ENCODE measurements around the gene TAF6. TPM values are rescaled to one million over a fixed set of nuclear protein-coding genes. Genes with fewer than 3 reads are reported as not detected.

TAF6 gene
- total RNA-seq, 4 donors from 2014 or later, result 36.3 to 107 (median 68.7) TPM

DNA sequence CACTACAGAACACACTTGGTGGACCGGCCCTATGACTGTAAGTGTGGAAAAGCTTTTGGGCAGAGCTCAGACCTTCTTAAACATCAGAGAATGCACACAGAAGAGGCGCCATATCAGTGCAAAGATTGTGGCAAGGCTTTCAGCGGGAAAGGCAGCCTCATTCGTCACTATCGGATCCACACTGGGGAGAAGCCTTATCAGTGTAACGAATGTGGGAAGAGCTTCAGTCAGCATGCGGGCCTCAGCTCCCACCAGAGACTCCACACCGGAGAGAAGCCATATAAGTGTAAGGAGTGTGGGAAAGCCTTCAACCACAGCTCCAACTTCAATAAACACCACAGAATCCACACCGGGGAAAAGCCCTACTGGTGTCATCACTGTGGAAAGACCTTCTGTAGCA, 55.0 kb downstream of the TAF6 start:
- Histone ChIP-seq H3K27ac (no peak overlapping the region), H3K36me3 (peaks cover 0 to 84% of the 10 kb centered on the region in 2 donors), H3K27me3 (no peaks in the 10 kb centered on the region), H3K4me1 (peaks cover 0 to 19% (median 0%) of the 10 kb centered on the region in 3 donors), H3K4me3 (no peak overlapping the region), H3K9me3 (no peaks in the 10 kb centered on the region)
- TF ChIP-seq, protein P1, sequence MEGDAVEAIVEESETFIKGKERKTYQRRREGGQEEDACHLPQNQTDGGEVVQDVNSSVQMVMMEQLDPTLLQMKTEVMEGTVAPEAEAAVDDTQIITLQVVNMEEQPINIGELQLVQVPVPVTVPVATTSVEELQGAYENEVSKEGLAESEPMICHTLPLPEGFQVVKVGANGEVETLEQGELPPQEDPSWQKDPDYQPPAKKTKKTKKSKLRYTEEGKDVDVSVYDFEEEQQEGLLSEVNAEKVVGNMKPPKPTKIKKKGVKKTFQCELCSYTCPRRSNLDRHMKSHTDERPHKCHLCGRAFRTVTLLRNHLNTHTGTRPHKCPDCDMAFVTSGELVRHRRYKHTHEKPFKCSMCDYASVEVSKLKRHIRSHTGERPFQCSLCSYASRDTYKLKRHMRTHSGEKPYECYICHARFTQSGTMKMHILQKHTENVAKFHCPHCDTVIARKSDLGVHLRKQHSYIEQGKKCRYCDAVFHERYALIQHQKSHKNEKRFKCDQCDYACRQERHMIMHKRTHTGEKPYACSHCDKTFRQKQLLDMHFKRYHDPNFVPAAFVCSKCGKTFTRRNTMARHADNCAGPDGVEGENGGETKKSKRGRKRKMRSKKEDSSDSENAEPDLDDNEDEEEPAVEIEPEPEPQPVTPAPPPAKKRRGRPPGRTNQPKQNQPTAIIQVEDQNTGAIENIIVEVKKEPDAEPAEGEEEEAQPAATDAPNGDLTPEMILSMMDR (IDR thresholded peaks at IDR 0.05), result no peak
- TF ChIP-seq POLR2AphosphoS5 (IDR thresholded peaks at IDR 0.05) (no peak), POLR2A (IDR thresholded peaks at IDR 0.05) (no peak), EP300 (IDR thresholded peaks at IDR 0.05) (no peak)
- 77 to 82% methylated on average over 7 to 9 of the region's 9 CpGs for WGBS, 2 donors (ENCODE audit: low coverage in 1 of 2)
- ATAC-seq, result no peak

DNA sequence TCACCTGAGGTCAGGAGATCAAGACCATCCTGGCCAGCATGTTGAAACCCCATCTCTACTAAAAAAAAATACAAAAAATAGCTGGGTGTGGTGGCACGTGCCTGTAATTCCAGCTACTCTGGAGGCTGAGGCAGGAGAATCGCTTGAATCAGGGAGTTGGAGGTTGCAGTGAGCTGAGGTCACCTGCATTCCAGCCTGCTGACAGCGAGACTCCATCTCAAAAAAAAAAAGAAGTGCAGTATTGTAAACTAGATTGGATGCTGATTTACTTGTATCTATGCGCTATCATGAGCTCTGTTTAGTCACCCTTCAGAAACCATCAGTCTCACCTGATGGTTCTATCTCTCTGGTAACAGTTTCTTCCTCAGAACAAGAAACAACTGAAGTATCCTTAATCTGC, 55.8 kb downstream of the TAF6 start:
- peaks cover 0 to 84% of the 10 kb centered on the region in 2 donors for H3K36me3 ChIP-seq

DNA sequence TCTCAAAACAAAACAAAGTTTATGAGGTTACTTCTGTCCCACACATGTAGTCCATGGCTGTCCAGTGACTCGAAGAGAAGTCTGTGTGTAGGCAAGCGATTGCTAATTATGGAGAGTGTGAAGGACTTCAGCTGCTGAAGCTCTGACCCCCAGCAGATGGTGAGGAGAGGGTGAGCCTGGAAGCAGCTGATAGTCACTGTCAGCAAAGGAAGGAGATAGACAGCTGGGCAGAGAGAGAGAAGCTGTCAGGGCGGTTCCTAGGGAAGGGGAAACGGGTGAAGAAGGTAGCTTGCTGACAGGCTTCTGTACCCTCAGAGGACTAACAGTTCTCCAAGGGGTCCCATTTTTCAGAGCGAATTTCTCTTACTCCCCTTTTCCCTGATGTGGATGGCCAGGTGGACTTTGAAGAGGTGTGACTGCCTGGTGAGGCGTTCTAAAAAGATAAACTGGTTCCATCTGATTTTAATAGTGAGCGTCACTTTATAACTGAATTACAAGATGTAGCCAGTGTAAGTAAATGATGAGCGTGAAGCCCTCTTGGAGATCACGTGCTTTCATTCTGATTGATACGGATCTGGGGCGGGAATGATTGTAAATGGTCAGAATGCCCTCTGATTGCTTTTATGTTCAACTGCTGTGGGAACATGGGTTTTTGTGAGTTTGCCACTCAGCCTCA, 57.5 kb downstream of the TAF6 start:
- ATAC-seq, result no peak
- WGBS, 2 donors (ENCODE audit: low coverage in 1 of 2), result 87 to 93% methylated on average over 7 to 11 of the region's 11 CpGs
- peaks cover 0 to 86% of the 10 kb centered on the region in 2 donors for H3K36me3 ChIP-seq
- no peak overlapping the region for H3K4me3 ChIP-seq
- no peaks in the 10 kb centered on the region for H3K27me3 ChIP-seq
- H3K4me1 ChIP-seq, result peaks cover 0 to 19% (median 0%) of the 10 kb centered on the region in 3 donors
- no peak overlapping the region for H3K27ac ChIP-seq
- no peak for TF ChIP-seq POLR2A (IDR thresholded peaks at IDR 0.05)
- no peak for TF ChIP-seq POLR2AphosphoS5 (IDR thresholded peaks at IDR 0.05)
- TF ChIP-seq EP300 (IDR thresholded peaks at IDR 0.05), result no peak
- TF ChIP-seq, protein P1 (IDR thresholded peaks at IDR 0.05), result no peak
- H3K9me3 ChIP-seq, result no peaks in the 10 kb centered on the region

More for the DNA sequence above, 55.8 kb downstream of the TAF6 start:
- ATAC-seq, result no peak
- H3K4me1 ChIP-seq, result peaks cover 0 to 19% (median 0%) of the 10 kb centered on the region in 3 donors
- no peaks in the 10 kb centered on the region for H3K27me3 ChIP-seq
- H3K9me3 ChIP-seq, result no peaks in the 10 kb centered on the region
- TF ChIP-seq EP300 (IDR thresholded peaks at IDR 0.05) (no peak), POLR2A (IDR thresholded peaks at IDR 0.05) (no peak), POLR2AphosphoS5 (IDR thresholded peaks at IDR 0.05) (no peak)
- TF ChIP-seq, protein P1 (IDR thresholded peaks at IDR 0.05), result no peak
- no peak overlapping the region for H3K27ac ChIP-seq
- 72 to 92% methylated on average over 3 of the region's 4 CpGs for WGBS, 2 donors (ENCODE audit: low coverage in 1 of 2)
- no peak overlapping the region for H3K4me3 ChIP-seq

DNA sequence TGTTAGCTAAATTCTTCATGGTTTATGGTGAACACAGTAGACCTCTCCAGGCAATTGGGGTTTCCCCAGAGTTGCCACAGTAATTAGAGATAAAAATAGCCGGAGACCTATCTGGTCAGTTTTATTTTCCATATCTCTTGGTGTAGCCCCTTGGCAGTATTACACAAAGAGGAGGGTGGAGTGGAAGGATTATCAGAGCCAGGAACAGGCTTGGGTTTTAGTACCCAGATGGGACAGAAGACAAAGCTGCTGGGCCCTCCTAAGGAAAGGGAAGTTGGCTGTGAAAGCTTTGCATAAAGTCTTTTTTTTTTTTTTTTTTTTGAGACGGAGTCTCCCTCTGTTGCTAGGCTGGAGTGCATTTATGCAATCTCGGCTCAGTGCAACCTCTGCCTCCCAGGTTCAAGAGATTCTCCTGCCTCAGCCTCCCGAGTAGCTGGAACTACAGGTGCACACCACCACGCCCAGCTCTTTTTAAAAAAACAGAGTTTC, 59.9 kb downstream of the TAF6 start:
- no peak overlapping the region for H3K4me3 ChIP-seq
- no peak for TF ChIP-seq POLR2AphosphoS5 (IDR thresholded peaks at IDR 0.05)
- TF ChIP-seq EP300 (IDR thresholded peaks at IDR 0.05), result no peak
- no peak for TF ChIP-seq POLR2A (IDR thresholded peaks at IDR 0.05)
- ATAC-seq, result no peak
- H3K27me3 ChIP-seq, result no peaks in the 10 kb centered on the region
- H3K27ac ChIP-seq, result no peak overlapping the region
- H3K4me1 ChIP-seq, result no peaks in the 10 kb centered on the region
- 80 to 93% methylated on average over 4 to 5 of the region's 5 CpGs for WGBS, 2 donors (ENCODE audit: low coverage in 1 of 2)
- H3K36me3 ChIP-seq, result peaks cover 0 to 84% of the 10 kb centered on the region in 2 donors
- no peaks in the 10 kb centered on the region for H3K9me3 ChIP-seq

Small RNA genes lying within 50 kb of the gene (small RNA-seq; reads per million reads assigned to genes)
- 16.1 to 28.2 (median 18.7) reads per million in 4 donors for gene MIR106B
- 250 to 519 (median 440) reads per million in 4 donors for gene MIR25
- 56.6 to 105 (median 92.5) reads per million in 4 donors for gene MIR93

Other genes starting within 250 kb of the TAF6 start
- not detected for gene OR2AE1, start 242.3 kb downstream of the TAF6 start, total RNA-seq
- gene TRIM4, start 199.8 kb downstream of the TAF6 start, total RNA-seq, result 10 to 100 TPM; 25.3 to 32.2 (median 29.5) TPM
- gene GJC3, start 189.7 kb downstream of the TAF6 start, total RNA-seq, result under 1 TPM in 1 of 4 donors, not detected in 3; 0.62 TPM
- 100 to 1,000 TPM in 1 of 4 donors, 1 to 10 TPM in 3; 1.5 to 128 (median 4.5) TPM for gene AZGP1, start 143.3 kb downstream of the TAF6 start, total RNA-seq
- 10 to 100 TPM; 31.6 to 35.5 (median 31.7) TPM for gene ZKSCAN1, start 103.8 kb downstream of the TAF6 start, total RNA-seq
- gene ZSCAN21, start 69.6 kb downstream of the TAF6 start, total RNA-seq, result 10 to 100 TPM; 14.0 to 21.9 (median 20.9) TPM
- 10 to 100 TPM; 18.9 to 30.2 (median 20.6) TPM for gene ZNF3, start 37.6 kb downstream of the TAF6 start, total RNA-seq
- gene COPS6, start 30.4 kb downstream of the TAF6 start, total RNA-seq, result 10 to 100 TPM; 40.7 to 83.6 (median 62.9) TPM
- gene MCM7, start 18.0 kb downstream of the TAF6 start, total RNA-seq, result 10 to 100 TPM; 30.7 to 52.0 (median 45.1) TPM
- gene AP4M1, start 17.7 kb downstream of the TAF6 start, total RNA-seq, result 10 to 100 TPM; 21.8 to 29.3 (median 24.7) TPM
- gene CNPY4, start 276 bp upstream of the TAF6 start, total RNA-seq, result 10 to 100 TPM; 13.0 to 21.0 (median 14.8) TPM
- 1 to 10 TPM; 4.8 to 8.1 (median 6.6) TPM for gene MBLAC1, start 7.6 kb upstream of the TAF6 start, total RNA-seq
- 100 to 1,000 TPM; 109 to 228 (median 148) TPM for gene LAMTOR4, start 29.6 kb upstream of the TAF6 start, total RNA-seq
- gene TRAPPC14, start 39.4 kb upstream of the TAF6 start, total RNA-seq, result 1 to 10 TPM; 3.0 to 7.8 (median 7.3) TPM
- 1 to 10 TPM; 2.0 to 3.6 (median 2.8) TPM for gene GAL3ST4, start 49.3 kb upstream of the TAF6 start, total RNA-seq
- gene GPC2, start 58.0 kb upstream of the TAF6 start, total RNA-seq, result 1 to 10 TPM in 3 of 4 donors, under 1 TPM in 1; 0.39 to 3.4 (median 2.0) TPM
- gene STAG3, start 58.6 kb upstream of the TAF6 start, total RNA-seq, result under 1 TPM in 1 of 4 donors, not detected in 3; 0.47 TPM
- gene PVRIG, start 100.6 kb upstream of the TAF6 start, total RNA-seq, result under 1 TPM in 1 of 4 donors, not detected in 3; 0.27 TPM
- gene SPDYE3, start 188.3 kb upstream of the TAF6 start, total RNA-seq, result not detected
- gene PILRB, start 238.8 kb upstream of the TAF6 start, total RNA-seq, result 10 to 100 TPM; 11.8 to 61.8 (median 24.2) TPM